GM13976 (cell line): Measurements from ENCODE around the gene SLC4A8.
A peak's percentile ranks its signal among the peaks of the same experiment; 100 is the strongest.

Source experiments
- DNase-seq: peaks from one replicate; pipeline ENCODE4 v3.0.0; 2012; ENCODE audit warnings: low spot score
- in situ Hi-C: fragments of 300-500 bp; cut with MboI; formaldehyde crosslinking; loops from one replicate; pipeline ENCODE4 v1.12.0; 2022; ENCODE audit warnings: low sequenced_read_pairs, mixed read lengths, inconsistent platforms; ENCODE audit not compliant: unreplicated experiment
- TF ChIP-seq, protein P1 (sequence below): IDR thresholded peaks from 2 replicates; pipeline ENCODE4 v1.5.1; 2012; ENCODE audit warnings: borderline replicate concordance, mild to moderate bottlenecking; ENCODE audit not compliant: insufficient read depth; ENCODE audit errors: extremely low read depth, missing control alignments, control extremely low read depth

SLC4A8 gene

DNA sequence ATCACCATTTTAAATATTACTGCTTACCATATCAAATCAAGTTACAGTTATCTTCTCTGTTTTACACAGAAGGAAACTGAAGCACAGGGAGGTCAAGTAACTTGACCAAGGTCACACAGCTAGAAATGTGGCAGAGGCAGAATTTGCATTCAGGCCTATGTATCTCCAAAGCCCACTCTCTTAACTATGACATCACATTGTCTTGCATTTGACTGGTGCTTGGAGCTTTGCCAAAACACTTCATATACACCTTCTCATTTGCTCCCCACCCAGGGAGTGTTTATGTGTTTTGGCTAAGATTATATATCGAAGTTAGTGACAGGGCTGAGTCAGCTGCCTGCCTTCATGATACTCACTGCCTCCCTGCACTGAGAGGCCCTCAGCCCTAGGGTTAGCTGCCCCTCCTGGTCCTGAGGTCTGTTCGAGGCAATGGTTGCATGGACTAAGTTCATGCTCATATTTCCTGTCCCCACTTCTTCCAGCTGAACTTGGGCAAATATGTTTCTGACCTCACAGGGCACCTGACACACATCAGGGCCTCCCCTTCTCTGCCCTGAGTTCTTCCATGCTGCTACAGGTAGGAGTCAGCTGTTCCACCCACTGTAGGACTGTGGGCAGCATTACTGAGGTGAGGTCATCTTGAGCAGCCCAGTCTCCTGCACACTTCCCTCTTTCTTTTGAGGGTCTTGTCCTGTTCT, 35.2 kb upstream of the SLC4A8 start:
- TF ChIP-seq, protein P1, sequence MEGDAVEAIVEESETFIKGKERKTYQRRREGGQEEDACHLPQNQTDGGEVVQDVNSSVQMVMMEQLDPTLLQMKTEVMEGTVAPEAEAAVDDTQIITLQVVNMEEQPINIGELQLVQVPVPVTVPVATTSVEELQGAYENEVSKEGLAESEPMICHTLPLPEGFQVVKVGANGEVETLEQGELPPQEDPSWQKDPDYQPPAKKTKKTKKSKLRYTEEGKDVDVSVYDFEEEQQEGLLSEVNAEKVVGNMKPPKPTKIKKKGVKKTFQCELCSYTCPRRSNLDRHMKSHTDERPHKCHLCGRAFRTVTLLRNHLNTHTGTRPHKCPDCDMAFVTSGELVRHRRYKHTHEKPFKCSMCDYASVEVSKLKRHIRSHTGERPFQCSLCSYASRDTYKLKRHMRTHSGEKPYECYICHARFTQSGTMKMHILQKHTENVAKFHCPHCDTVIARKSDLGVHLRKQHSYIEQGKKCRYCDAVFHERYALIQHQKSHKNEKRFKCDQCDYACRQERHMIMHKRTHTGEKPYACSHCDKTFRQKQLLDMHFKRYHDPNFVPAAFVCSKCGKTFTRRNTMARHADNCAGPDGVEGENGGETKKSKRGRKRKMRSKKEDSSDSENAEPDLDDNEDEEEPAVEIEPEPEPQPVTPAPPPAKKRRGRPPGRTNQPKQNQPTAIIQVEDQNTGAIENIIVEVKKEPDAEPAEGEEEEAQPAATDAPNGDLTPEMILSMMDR, result no peak
- DNase-seq, result peak; percentile 50
- in situ Hi-C loops, result no loop called here

DNA sequence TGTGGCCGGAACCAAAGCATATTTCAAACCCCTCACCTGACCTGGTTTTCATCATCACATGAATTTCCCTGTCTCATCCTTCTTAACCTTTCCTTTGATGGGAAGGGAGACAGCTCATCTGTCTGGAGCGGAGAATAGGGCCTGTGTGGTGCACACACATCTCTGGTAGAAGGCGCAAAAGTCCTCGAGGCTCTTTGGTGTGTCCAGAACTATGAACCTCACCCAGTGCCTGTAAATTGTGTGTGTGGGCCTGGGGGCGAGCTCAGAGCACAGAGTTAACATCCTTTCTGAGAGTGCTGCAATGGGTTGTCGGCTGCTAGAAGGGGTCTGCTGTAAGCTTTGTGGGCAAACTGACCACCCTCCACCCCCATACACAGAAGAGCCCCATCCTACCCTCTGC, 34.2 kb upstream of the SLC4A8 start:
- no peak for DNase-seq
- TF ChIP-seq, protein P1, result no peak
- in situ Hi-C loops, result no loop called here

DNA sequence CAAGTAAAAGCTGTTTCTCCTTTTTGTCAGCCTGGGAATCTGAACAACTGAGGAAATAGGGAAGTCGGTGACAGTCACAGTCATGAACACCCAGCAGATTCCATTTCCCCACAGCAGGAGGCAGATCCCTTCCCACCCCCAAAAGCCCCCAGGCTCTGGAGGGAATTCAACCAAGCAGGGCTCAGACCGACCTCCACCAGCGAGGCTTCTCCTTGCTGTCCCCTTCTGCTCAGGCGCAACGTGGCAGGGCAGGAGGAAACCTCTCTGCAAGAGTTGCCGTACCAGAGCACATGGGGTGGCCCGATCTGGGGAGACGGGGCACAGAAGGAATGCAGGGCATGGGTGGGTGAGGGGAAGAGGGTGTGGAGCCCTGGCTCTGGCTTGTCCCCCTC, 33.7 kb upstream of the SLC4A8 start:
- TF ChIP-seq, protein P1, result no peak
- no peak for DNase-seq
- in situ Hi-C loops, result no loop called here

DNA sequence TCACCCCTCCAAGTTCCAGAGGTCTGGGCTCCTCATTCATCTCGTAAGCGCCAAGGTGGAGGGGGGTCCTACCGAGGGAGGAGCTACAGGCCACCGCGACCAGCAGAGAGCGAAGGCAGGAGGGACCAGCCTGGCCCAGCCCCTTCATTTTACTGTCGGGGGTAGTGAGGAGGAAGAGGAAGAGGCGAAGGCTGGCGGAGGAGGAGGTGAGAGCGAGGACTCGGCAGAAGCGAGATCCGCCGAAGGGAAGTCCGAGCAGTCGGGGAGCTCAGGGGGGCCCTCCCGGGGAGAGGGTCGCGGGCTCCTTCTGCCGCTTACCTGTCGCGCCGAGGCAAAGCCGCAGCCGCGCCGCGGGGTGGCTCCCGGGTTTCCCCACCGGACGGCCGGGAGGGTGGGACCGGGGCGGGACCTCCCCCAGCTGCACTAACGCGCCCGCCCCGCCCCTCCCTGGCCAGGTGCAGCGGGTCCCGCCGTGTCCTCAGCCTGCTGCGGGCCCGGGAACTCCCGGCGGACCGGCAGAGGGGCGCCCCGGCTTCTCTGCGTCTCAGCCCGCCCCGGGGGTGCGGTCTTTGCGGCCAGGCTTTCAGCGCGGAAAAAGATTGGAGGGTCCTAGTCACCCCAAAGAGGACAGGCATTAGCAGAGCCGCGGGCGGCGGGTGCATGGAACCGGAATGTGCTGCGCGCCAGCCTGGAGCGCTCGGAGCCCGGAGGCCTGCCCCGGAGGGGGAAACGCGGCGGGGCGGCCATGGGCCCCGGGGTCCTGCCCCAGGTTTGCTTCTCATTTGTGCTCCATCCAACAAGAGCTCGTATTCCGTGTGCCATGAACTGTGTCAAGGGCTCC, 33.1 kb upstream of the SLC4A8 start, which contains the start of gene GALNT6:
Gene GALNT6 (minus strand): TSS at position 124 of the 841 bp plus-strand sequence. CDS start 11,625 bp downstream, outside the sequence.
- TF ChIP-seq, protein P1, result no peak
- in situ Hi-C loops, result no loop called here
- peak; percentile 90 for DNase-seq

DNA sequence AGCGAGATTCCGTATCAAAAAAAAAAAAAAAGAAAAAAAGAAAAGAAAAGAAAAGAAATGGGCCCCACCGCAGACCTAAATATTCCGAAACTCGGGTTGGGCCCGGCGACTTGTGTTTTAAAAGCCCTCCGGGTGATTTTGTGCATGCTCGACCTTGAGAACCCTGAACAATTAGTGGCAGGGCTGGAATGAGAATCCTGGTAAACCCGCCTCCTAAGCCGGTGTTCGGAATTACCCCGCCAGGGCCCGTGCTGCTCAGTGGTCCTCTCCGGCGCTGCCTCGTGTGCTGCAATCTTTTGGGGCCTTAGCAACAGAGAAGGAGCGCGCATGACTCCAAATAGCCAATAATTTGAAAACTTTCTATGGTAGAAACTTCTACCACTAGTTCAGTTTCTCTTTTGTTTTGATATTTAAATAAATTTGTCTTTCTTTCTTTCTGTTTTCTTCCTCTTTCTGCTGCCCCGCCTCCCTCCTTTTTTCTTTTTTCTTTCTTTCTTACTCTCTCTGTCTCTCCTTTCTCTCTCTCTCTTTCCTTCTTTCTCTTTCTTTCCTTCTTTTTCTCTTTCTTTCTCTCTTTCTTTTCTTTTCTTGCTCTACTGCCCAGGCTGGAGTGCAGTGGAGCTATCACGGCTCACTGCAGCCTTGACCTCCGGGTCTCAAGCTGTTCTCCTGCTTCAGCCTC, 31.9 kb upstream of the SLC4A8 start:
- in situ Hi-C loops, result no loop called here
- peak; percentile 81 for DNase-seq
- TF ChIP-seq, protein P1, result no peak
